Hepatocyte (in vitro differentiated cells): ENCODE data around the gene MAPK4. TPM values are rescaled to one million over a fixed set of nuclear protein-coding genes. Genes with fewer than 3 reads are reported as not detected.
"Not testable (repeated sequence)": the region's sequence is repeated elsewhere in the genome, so short reads cannot be mapped to it uniquely, and the experiment has no call there.

Source experiments
- DNase-seq: peaks from one replicate; pipeline ENCODE4 v3.0.0-alpha.2; 2016; ENCODE audit warnings: low spot score
- H2AFZ ChIP-seq: fragments of 200-600 bp; sonication (generic); 2 replicates; pipeline ENCODE4 v1.6.0; 2016; ENCODE audit warnings: antibody characterized with exemption, mild to moderate bottlenecking
- H3K27ac ChIP-seq: fragments of 200-600 bp; sonication (generic); 2 replicates; pipeline ENCODE4 v1.5.1; 2016; ENCODE audit warnings: mild to moderate bottlenecking
- H3K27me3 ChIP-seq: fragments of 200-600 bp; sonication (generic); 2 replicates; pipeline ENCODE4 v1.6.1; 2016
- H3K36me3 ChIP-seq: fragments of 200-600 bp; sonication (generic); replicated peaks from 2 replicates; pipeline ENCODE4 v1.5.1; 2016; ENCODE audit warnings: low read depth; ENCODE audit not compliant: insufficient read depth
- H3K4me1 ChIP-seq: fragments of 200-600 bp; sonication (generic); 2 replicates; pipeline ENCODE4 v1.5.1; 2016; ENCODE audit warnings: mild to moderate bottlenecking, moderate library complexity; ENCODE audit not compliant: insufficient read depth
- H3K4me2 ChIP-seq: fragments of 200-600 bp; sonication (generic); 2 replicates; pipeline ENCODE4 v1.6.0; 2016
- H3K4me3 ChIP-seq: fragments of 200-600 bp; sonication (generic); 2 replicates; pipeline ENCODE4 v1.5.1; 2016; ENCODE audit warnings: mild to moderate bottlenecking
- H3K79me2 ChIP-seq: fragments of 200-600 bp; sonication (generic); 2 replicates; pipeline ENCODE4 v1.6.0; 2017; ENCODE audit warnings: mild to moderate bottlenecking
- H3K9me2 ChIP-seq: fragments of 200-600 bp; sonication (generic); replicated peaks from 2 replicates; pipeline ENCODE4 v1.6.0; 2017; ENCODE audit warnings: mild to moderate bottlenecking; ENCODE audit not compliant: insufficient read depth
- H3K9me3 ChIP-seq: fragments of 200-600 bp; sonication (generic); 2 replicates; pipeline ENCODE4 v1.5.1; 2016; ENCODE audit warnings: low read depth, mild to moderate bottlenecking
- H4K20me1 ChIP-seq: fragments of 200-600 bp; sonication (generic); 2 replicates; pipeline ENCODE4 v1.6.0; 2016; ENCODE audit warnings: mild to moderate bottlenecking; ENCODE audit not compliant: insufficient read depth, poor library complexity, severe bottlenecking
- EZH2 ChIP-seq: fragments of 200-600 bp; sonication (generic); IDR thresholded peaks from 2 replicates; pipeline ENCODE4 v1.6.1; 2016; ENCODE audit warnings: antibody characterized with exemption, mild to moderate bottlenecking, borderline replicate concordance
- EZH2phosphoT487 ChIP-seq: fragments of 200-600 bp; sonication (generic); IDR thresholded peaks from one replicate; pipeline ENCODE4 v1.6.1; 2018; ENCODE audit warnings: antibody characterized with exemption, mild to moderate bottlenecking, low read depth, moderate library complexity; ENCODE audit not compliant: unreplicated experiment, severe bottlenecking
- WGBS: methylation state at CpG from one replicate; pipeline ENCODE4 v1.1.6; 2016; ENCODE audit warnings: low lambda C conversion rate; ENCODE audit errors: missing lambda C conversion rate; 5-methylcytosine and 5-hydroxymethylcytosine counted together
- polyA plus RNA-seq: library from polyadenylated mRNA; unstranded; fragments of >200 nt; fragmentation: Nextera tagmentation; extraction: Ambion mirVana; gene quantifications from 2 replicates; pipeline ENCODE4 v1.2.1, GENCODE V29; 2016
- total RNA-seq: library from RNA; depleted of rRNA; stranded (reverse); fragments of >200 nt; gene quantifications from 2 replicates; pipeline ENCODE4 v1.2.3, GENCODE V29; 2014
- TF ChIP-seq, protein P1 (sequence below): fragments of 200-600 bp; sonication (generic); IDR thresholded peaks from 2 replicates; pipeline ENCODE4 v1.5.1; 2016; ENCODE audit warnings: antibody characterized with exemption, mild to moderate bottlenecking; ENCODE audit not compliant: poor library complexity

MAPK4 gene
- total and polyA plus RNA-seq, 2 experiments from 2014 or later: 2.0 to 2.4 TPM

DNA sequence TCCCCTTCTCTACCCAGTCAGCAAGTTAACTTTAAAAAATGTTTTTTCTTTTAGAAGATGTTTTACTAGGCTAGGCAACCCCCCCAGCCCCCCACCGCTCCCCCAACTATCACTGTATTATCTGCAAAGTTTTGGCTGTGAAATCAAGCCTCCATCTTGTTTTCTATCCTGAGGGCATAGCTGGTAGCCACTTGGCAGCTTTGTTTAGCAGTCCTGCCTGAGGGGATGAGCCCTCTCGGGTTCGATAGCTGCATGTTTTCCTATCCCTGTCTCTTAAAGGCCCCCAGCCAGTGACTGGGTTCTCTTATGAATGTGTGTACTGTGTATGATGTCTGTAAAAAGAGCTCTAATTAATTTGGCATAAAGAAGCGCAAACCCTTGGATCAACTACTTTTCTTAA is 216.5 kb downstream of the MAPK4 start:
- 68% methylated on average over 4 of the region's 4 CpGs for WGBS
- Histone ChIP-seq H3K4me1 (no peaks in the 10 kb centered on the region), H3K36me3 (no peaks in the 10 kb centered on the region), H3K79me2 (no peaks in the 10 kb centered on the region), H4K20me1 (no peaks in the 10 kb centered on the region), H3K4me3 (no peak overlapping the region), H3K27me3 (no peaks in the 10 kb centered on the region), H2AFZ (no peak overlapping the region), H3K9me3 (no peaks in the 10 kb centered on the region), H3K4me2 (no peak overlapping the region), H3K27ac (no peak overlapping the region), H3K9me2 (no peaks in the 10 kb centered on the region)
- no peak for DNase-seq
- TF ChIP-seq EZH2phosphoT487 (no peak), EZH2 (no peak)
- TF ChIP-seq, protein P1, sequence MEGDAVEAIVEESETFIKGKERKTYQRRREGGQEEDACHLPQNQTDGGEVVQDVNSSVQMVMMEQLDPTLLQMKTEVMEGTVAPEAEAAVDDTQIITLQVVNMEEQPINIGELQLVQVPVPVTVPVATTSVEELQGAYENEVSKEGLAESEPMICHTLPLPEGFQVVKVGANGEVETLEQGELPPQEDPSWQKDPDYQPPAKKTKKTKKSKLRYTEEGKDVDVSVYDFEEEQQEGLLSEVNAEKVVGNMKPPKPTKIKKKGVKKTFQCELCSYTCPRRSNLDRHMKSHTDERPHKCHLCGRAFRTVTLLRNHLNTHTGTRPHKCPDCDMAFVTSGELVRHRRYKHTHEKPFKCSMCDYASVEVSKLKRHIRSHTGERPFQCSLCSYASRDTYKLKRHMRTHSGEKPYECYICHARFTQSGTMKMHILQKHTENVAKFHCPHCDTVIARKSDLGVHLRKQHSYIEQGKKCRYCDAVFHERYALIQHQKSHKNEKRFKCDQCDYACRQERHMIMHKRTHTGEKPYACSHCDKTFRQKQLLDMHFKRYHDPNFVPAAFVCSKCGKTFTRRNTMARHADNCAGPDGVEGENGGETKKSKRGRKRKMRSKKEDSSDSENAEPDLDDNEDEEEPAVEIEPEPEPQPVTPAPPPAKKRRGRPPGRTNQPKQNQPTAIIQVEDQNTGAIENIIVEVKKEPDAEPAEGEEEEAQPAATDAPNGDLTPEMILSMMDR: no peak

GRCh38 chr18:50779021-50779420 is 219.1 kb downstream of the MAPK4 start:
- WGBS: 86% methylated on average over 3 of the region's 3 CpGs
- H4K20me1 ChIP-seq, H3K27me3 ChIP-seq, H3K36me3 ChIP-seq, H3K4me1 ChIP-seq, H3K4me3 ChIP-seq, H3K79me2 ChIP-seq, DNase-seq, H3K9me2 ChIP-seq, H3K9me3 ChIP-seq, H2AFZ ChIP-seq, H3K4me2 ChIP-seq, H3K27ac ChIP-seq: not testable (repeated sequence)

Other genes starting within 250 kb of the MAPK4 start
- 5.5 and 7.5 TPM in 2 replicates for gene SKA1, start 185.0 kb upstream of the MAPK4 start, total RNA-seq
- 1.5 and 4.0 TPM in 2 replicates for gene SKA1, start 185.0 kb upstream of the MAPK4 start, polyA plus RNA-seq